Thyroid gland (tissue), 4 donors: ENCODE measurements around the gene ARIH2.

ENCODE experiments used
- POLR2A ChIP-seq, 2 donors: fragments of 450-650 bp; IDR thresholded peaks; one replicate each; pipeline ENCODE4 v1.6.1; 2017; ENCODE audit warnings: antibody characterized with exemption in 2 of 2, mild to moderate bottlenecking in 2 of 2, moderate library complexity in 1 of 2
- TF ChIP-seq, protein P1 (sequence below), 6 experiments: fragments of 200-600 bp in 3 of 6; fragments of 450-650 bp in 3 of 6; sonication (generic) in 3 of 6; IDR thresholded peaks; one replicate each; pipeline ENCODE4 v1.5.1; 2016 to 2019; ENCODE audit warnings: antibody characterized with exemption in 6 of 6, mild to moderate bottlenecking in 2 of 6, inconsistent platforms in 1 of 6, moderate library complexity in 1 of 6

- no peak for TF ChIP-seq POLR2A (IDR thresholded peaks at IDR 0.05)
- TF ChIP-seq, protein P1, sequence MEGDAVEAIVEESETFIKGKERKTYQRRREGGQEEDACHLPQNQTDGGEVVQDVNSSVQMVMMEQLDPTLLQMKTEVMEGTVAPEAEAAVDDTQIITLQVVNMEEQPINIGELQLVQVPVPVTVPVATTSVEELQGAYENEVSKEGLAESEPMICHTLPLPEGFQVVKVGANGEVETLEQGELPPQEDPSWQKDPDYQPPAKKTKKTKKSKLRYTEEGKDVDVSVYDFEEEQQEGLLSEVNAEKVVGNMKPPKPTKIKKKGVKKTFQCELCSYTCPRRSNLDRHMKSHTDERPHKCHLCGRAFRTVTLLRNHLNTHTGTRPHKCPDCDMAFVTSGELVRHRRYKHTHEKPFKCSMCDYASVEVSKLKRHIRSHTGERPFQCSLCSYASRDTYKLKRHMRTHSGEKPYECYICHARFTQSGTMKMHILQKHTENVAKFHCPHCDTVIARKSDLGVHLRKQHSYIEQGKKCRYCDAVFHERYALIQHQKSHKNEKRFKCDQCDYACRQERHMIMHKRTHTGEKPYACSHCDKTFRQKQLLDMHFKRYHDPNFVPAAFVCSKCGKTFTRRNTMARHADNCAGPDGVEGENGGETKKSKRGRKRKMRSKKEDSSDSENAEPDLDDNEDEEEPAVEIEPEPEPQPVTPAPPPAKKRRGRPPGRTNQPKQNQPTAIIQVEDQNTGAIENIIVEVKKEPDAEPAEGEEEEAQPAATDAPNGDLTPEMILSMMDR (IDR thresholded peaks at IDR 0.05): no peak
Measured at GRCh38 chr3:48979451-48979850, 60.8 kb downstream of the ARIH2 start.
